HepG2 (cell line): ENCODE measurements around the gene SLC19A1. TPM values are rescaled to one million over a fixed set of nuclear protein-coding genes. Genes with fewer than 3 reads are reported as not detected.
A peak's percentile ranks its signal among the peaks of the same experiment; 100 is the strongest.

Experiments
- CREB1 ChIP-seq, 2 experiments: fragments of 450-650 bp in 1 of 2; IDR thresholded peaks; 2 replicates each; pipeline ENCODE4 v1.6.1; 2016 to 2017; ENCODE audit warnings: control low read depth in 1 of 2, mild to moderate bottlenecking in 1 of 2, missing compliant biosample characterization in 1 of 2, missing genetic modification characterization in 1 of 2
- HDAC2 ChIP-seq: sonication (generic); formaldehyde crosslinking; IDR thresholded peaks from 2 replicates; pipeline ENCODE4 v1.4.0; 2020; ENCODE audit warnings: missing genetic modification reagents
- NCOR1 ChIP-seq: fragments of 200-600 bp; sonication (generic); IDR thresholded peaks from 2 replicates; pipeline ENCODE4 v1.7.0; 2017; ENCODE audit warnings: antibody characterized with exemption, low read length, borderline replicate concordance
- NFE2L2 ChIP-seq: fragments of 150-350 bp; IDR thresholded peaks from 2 replicates; pipeline ENCODE4 v1.6.1; 2014; ENCODE audit warnings: low read length
- NKX3-1 ChIP-seq: sonication (generic); formaldehyde crosslinking; IDR thresholded peaks from 2 replicates; pipeline ENCODE4 v1.5.0; 2020; ENCODE audit warnings: missing genetic modification reagents
- PITX1 ChIP-seq: sonication (generic); formaldehyde crosslinking; IDR thresholded peaks from 2 replicates; pipeline ENCODE4 v1.5.1; 2020; ENCODE audit warnings: mild to moderate bottlenecking, missing genetic modification reagents
- RARG ChIP-seq: sonication (generic); formaldehyde crosslinking; IDR thresholded peaks from 2 replicates; pipeline ENCODE4 v1.4.0; 2020; ENCODE audit warnings: low read depth, mild to moderate bottlenecking, missing genetic modification reagents
- RFX1 ChIP-seq: fragments of 450-650 bp; IDR thresholded peaks from 2 replicates; pipeline ENCODE4 v1.6.1; 2017
- TCF12 ChIP-seq, 2 experiments: fragments of 450-650 bp in 1 of 2; sonication (generic) in 1 of 2; formaldehyde crosslinking in 1 of 2; IDR thresholded peaks; 2 replicates each; pipeline versions ENCODE4 v1.6.1 to v1.8.0; 2017 to 2022; ENCODE audit warnings: antibody characterized with exemption in 1 of 2, mild to moderate bottlenecking in 1 of 2, missing genetic modification reagents in 1 of 2, moderate library complexity in 1 of 2
- TGIF2 ChIP-seq: IDR thresholded peaks from 2 replicates; pipeline ENCODE4 v1.6.1; 2016; ENCODE audit warnings: control low read depth, missing compliant biosample characterization
- TMF1 ChIP-seq: sonication (generic); formaldehyde crosslinking; IDR thresholded peaks from 2 replicates; pipeline ENCODE4 v1.8.1; 2022; ENCODE audit warnings: low read depth, missing genetic modification reagents
- TP53 ChIP-seq: sonication (generic); formaldehyde crosslinking; conservative IDR thresholded peaks from 2 replicates; pipeline ENCODE4 v1.4.0; 2020; ENCODE audit warnings: missing genetic modification reagents
- ZFP36L2 ChIP-seq: sonication (generic); formaldehyde crosslinking; IDR thresholded peaks from 2 replicates; pipeline ENCODE4 v1.4.0; 2020; ENCODE audit warnings: missing genetic modification reagents
- ZNF333 ChIP-seq: sonication (generic); formaldehyde crosslinking; IDR thresholded peaks from 2 replicates; pipeline ENCODE4 v1.4.0; 2020; ENCODE audit warnings: mild to moderate bottlenecking, missing genetic modification reagents, borderline replicate concordance
- polyA plus RNA-seq, 8 experiments: library from polyadenylated mRNA; depleted of rRNA in 3 of 8; stranded (reverse) in 7 of 8; unstranded in 1 of 8; fragments of >200 nt; fragmentation: Illumina TruSeq in 4 of 8; extraction: Trizol in 4 of 8; gene quantifications; 2 replicates each; pipeline versions ENCODE4 v1.2.1 to v1.2.3, GENCODE V29; 2011 to 2016; ENCODE audit warnings: low read depth in 4 of 8, missing spikeins in 1 of 8, mixed read lengths in 1 of 8; ENCODE audit not compliant: insufficient read depth in 1 of 8
- total RNA-seq, 5 experiments: library from RNA; depleted of rRNA; stranded (reverse); fragments of >200 nt; fragmentation: Illumina TruSeq; extraction: Trizol; gene quantifications; 2 replicates each; pipeline ENCODE4 v1.2.3, GENCODE V29; 2016; ENCODE audit warnings: low read depth in 1 of 5
- TF ChIP-seq, protein P1 (sequence below): IDR thresholded peaks from 2 replicates; pipeline ENCODE4 v1.4.0; 2020; ENCODE audit warnings: mild to moderate bottlenecking, missing genetic modification reagents
- TF ChIP-seq, protein P2 (sequence below): IDR thresholded peaks from 2 replicates; pipeline ENCODE4 v1.6.1; 2018; ENCODE audit warnings: missing genetic modification reagents
- TF ChIP-seq, protein P3 (sequence below), 2 experiments: sonication (generic) in 1 of 2; formaldehyde crosslinking in 1 of 2; IDR thresholded peaks; 2 replicates each; pipeline versions ENCODE4 v1.4.0 to v1.6.1; 2018 to 2020; ENCODE audit warnings: missing genetic modification reagents in 2 of 2, borderline replicate concordance in 1 of 2, low read depth in 1 of 2, mild to moderate bottlenecking in 1 of 2, missing biosample characterization in 1 of 2
- TF ChIP-seq, protein P4 (sequence below): sonication (generic); formaldehyde crosslinking; IDR thresholded peaks from 2 replicates; pipeline ENCODE4 v1.4.0; 2020; ENCODE audit warnings: missing genetic modification reagents
- TF ChIP-seq, protein P5 (sequence below): sonication (generic); formaldehyde crosslinking; IDR thresholded peaks from 2 replicates; pipeline ENCODE4 v1.8.1; 2023; ENCODE audit warnings: mild to moderate bottlenecking, inconsistent platforms, moderate library complexity, missing genetic modification reagents, borderline replicate concordance

Gene SLC19A1
- total and polyA plus RNA-seq, 2 of the 13 experiments (the other 11 are each of a cell fraction or from before 2014, with no cell fraction given), result 21.8 to 23.0 TPM

DNA sequence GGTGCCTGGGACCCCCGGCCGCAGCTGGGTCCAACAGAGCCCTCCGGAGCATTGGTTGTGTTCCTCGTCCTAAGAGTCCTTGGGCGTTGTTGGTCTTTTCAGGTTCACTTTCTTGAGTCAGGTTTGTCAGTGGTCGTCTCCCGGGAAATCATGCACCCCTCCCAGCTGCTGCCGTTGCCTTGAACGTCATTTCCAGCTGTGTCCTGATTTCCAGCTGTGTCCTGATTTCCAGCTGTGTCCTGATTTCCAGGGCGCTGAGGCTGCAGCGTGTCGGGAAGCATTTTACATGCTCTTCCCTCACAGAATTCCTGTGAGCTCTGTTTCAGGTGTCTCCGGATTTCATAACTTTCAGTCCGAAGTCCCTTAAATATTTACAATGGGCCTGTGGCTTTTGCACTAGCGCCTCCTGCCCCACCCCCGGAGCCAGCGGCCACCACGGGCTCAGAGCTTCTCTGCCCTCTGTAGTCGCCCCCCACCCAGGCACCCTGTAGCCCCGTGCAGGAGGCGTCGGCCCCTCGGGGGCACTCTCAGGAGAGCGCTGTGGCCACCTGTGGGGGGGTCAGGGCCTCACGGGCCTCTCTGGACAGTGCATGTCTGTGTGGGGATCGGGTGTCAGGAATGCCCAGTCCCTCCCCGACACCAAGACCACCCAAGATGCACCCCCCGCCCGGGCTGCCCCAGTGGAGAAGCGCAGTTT lies 70.6 kb downstream of the SLC19A1 start (continued):
- no peak for TF ChIP-seq NFE2L2
- TF ChIP-seq TGIF2, result peak; percentile 65; the same call in 1 of the 2 replicates
- no peak for TF ChIP-seq TP53 (CRISPR knock-in tag)
- TF ChIP-seq, protein P1, sequence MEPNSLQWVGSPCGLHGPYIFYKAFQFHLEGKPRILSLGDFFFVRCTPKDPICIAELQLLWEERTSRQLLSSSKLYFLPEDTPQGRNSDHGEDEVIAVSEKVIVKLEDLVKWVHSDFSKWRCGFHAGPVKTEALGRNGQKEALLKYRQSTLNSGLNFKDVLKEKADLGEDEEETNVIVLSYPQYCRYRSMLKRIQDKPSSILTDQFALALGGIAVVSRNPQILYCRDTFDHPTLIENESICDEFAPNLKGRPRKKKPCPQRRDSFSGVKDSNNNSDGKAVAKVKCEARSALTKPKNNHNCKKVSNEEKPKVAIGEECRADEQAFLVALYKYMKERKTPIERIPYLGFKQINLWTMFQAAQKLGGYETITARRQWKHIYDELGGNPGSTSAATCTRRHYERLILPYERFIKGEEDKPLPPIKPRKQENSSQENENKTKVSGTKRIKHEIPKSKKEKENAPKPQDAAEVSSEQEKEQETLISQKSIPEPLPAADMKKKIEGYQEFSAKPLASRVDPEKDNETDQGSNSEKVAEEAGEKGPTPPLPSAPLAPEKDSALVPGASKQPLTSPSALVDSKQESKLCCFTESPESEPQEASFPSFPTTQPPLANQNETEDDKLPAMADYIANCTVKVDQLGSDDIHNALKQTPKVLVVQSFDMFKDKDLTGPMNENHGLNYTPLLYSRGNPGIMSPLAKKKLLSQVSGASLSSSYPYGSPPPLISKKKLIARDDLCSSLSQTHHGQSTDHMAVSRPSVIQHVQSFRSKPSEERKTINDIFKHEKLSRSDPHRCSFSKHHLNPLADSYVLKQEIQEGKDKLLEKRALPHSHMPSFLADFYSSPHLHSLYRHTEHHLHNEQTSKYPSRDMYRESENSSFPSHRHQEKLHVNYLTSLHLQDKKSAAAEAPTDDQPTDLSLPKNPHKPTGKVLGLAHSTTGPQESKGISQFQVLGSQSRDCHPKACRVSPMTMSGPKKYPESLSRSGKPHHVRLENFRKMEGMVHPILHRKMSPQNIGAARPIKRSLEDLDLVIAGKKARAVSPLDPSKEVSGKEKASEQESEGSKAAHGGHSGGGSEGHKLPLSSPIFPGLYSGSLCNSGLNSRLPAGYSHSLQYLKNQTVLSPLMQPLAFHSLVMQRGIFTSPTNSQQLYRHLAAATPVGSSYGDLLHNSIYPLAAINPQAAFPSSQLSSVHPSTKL (CRISPR knock-in tag), result peak; percentile 83
- TF ChIP-seq, protein P2, sequence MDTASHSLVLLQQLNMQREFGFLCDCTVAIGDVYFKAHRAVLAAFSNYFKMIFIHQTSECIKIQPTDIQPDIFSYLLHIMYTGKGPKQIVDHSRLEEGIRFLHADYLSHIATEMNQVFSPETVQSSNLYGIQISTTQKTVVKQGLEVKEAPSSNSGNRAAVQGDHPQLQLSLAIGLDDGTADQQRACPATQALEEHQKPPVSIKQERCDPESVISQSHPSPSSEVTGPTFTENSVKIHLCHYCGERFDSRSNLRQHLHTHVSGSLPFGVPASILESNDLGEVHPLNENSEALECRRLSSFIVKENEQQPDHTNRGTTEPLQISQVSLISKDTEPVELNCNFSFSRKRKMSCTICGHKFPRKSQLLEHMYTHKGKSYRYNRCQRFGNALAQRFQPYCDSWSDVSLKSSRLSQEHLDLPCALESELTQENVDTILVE, result peak; percentile 66; the same call in 1 of the 2 replicates
- TF ChIP-seq NKX3-1 (CRISPR knock-in tag), result no peak
- TF ChIP-seq HDAC2 (CRISPR knock-in tag), result peak; percentile 90
- peak; percentile 95 for TF ChIP-seq NCOR1
- no peak for TF ChIP-seq ZNF333 (CRISPR knock-in tag)
- peak; percentile 90 for TF ChIP-seq PITX1 (CRISPR knock-in tag)
- TF ChIP-seq, protein P3, sequence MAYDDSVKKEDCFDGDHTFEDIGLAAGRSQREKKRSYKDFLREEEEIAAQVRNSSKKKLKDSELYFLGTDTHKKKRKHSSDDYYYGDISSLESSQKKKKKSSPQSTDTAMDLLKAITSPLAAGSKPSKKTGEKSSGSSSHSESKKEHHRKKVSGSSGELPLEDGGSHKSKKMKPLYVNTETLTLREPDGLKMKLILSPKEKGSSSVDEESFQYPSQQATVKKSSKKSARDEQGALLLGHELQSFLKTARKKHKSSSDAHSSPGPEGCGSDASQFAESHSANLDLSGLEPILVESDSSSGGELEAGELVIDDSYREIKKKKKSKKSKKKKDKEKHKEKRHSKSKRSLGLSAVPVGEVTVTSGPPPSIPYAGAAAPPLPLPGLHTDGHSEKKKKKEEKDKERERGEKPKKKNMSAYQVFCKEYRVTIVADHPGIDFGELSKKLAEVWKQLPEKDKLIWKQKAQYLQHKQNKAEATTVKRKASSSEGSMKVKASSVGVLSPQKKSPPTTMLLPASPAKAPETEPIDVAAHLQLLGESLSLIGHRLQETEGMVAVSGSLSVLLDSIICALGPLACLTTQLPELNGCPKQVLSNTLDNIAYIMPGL (CRISPR knock-in tag; IDR thresholded peaks at IDR 0.05; ENCODE audit: borderline replicate concordance in 1 of 2, low read depth in 1 of 2), result peak in 1 of 2 experiments; percentile 22; a peak in 1 of 4 replicates
- TF ChIP-seq, protein P4, sequence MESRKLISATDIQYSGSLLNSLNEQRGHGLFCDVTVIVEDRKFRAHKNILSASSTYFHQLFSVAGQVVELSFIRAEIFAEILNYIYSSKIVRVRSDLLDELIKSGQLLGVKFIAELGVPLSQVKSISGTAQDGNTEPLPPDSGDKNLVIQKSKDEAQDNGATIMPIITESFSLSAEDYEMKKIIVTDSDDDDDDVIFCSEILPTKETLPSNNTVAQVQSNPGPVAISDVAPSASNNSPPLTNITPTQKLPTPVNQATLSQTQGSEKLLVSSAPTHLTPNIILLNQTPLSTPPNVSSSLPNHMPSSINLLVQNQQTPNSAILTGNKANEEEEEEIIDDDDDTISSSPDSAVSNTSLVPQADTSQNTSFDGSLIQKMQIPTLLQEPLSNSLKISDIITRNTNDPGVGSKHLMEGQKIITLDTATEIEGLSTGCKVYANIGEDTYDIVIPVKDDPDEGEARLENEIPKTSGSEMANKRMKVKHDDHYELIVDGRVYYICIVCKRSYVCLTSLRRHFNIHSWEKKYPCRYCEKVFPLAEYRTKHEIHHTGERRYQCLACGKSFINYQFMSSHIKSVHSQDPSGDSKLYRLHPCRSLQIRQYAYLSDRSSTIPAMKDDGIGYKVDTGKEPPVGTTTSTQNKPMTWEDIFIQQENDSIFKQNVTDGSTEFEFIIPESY (CRISPR knock-in tag), result peak; percentile 79; the same call in 1 of the 2 replicates
- TF ChIP-seq RARG, result no peak
- TF ChIP-seq TCF12 (IDR thresholded peaks at IDR 0.05), result no peak
- 0 out of 2 replicates have a peak, but pooled peaks have one; percentile 69 for TF ChIP-seq TCF12 (CRISPR knock-in tag; IDR thresholded peaks at IDR 0.05)
- no peak for TF ChIP-seq TMF1 (CRISPR knock-in tag)
- TF ChIP-seq, protein P5, sequence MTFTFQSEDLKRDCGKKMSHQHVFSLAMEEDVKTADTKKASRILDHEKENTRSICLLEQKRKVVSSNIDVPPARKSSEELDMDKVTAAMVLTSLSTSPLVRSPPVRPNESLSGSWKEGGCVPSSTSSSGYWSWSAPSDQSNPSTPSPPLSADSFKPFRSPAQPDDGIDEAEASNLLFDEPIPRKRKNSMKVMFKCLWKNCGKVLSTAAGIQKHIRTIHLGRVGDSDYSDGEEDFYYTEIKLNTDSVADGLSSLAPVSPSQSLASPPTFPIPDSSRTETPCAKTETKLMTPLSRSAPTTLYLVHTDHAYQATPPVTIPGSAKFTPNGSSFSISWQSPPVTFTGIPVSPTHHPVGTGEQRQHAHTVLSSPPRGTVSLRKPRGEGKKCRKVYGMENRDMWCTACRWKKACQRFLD (CRISPR knock-in tag), result no peak
- TF ChIP-seq CREB1 (IDR thresholded peaks at IDR 0.05), result no peak
- TF ChIP-seq CREB1 (CRISPR knock-in tag; IDR thresholded peaks at IDR 0.05), result no peak
- TF ChIP-seq RFX1, result no peak
- peak; percentile 50; the same call in 1 of the 2 replicates for TF ChIP-seq ZFP36L2
